Lower leg skin (tissue), 3 donors: ENCODE measurements around the gene KRTAP2-3.

Experiments used
- POLR2A ChIP-seq, 2 donors: fragments of 450-650 bp; IDR thresholded peaks; one replicate each; pipeline ENCODE4 v1.6.1; 2016 to 2017; ENCODE audit warnings: antibody characterized with exemption in 2 of 2, mild to moderate bottlenecking in 1 of 2, moderate library complexity in 1 of 2
- TF ChIP-seq, protein P1 (sequence below), 3 donors: fragments of 450-650 bp; IDR thresholded peaks; one replicate each; pipeline ENCODE4 v1.5.1; 2016; ENCODE audit warnings: antibody characterized with exemption in 3 of 3, mild to moderate bottlenecking in 3 of 3, moderate library complexity in 2 of 3

DNA sequence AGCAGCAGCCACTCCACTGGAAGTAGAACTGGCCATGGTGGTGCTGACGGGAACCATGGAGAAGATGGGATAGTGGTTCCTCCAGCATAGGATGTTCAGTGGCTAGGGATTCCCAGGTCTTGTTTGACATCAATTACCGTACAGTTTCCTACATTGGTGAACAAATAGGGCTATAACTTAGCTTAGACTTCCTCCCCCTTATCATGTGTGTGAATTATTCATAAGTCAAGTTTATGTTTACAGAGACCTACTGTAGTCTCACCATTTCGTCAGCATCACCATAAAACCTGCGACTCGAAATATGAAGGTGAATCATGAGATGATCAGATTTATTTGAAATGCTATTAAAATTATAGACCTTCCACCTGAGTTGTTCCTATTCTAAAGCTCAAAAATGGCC, 1.2 kb downstream of the KRTAP2-3 start:
- TF ChIP-seq, protein P1, sequence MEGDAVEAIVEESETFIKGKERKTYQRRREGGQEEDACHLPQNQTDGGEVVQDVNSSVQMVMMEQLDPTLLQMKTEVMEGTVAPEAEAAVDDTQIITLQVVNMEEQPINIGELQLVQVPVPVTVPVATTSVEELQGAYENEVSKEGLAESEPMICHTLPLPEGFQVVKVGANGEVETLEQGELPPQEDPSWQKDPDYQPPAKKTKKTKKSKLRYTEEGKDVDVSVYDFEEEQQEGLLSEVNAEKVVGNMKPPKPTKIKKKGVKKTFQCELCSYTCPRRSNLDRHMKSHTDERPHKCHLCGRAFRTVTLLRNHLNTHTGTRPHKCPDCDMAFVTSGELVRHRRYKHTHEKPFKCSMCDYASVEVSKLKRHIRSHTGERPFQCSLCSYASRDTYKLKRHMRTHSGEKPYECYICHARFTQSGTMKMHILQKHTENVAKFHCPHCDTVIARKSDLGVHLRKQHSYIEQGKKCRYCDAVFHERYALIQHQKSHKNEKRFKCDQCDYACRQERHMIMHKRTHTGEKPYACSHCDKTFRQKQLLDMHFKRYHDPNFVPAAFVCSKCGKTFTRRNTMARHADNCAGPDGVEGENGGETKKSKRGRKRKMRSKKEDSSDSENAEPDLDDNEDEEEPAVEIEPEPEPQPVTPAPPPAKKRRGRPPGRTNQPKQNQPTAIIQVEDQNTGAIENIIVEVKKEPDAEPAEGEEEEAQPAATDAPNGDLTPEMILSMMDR (IDR thresholded peaks at IDR 0.05) = no peak
- TF ChIP-seq POLR2A (IDR thresholded peaks at IDR 0.05) = no peak
